Glomerular visceral epithelial cell (primary cell): Measurements from ENCODE around the gene RYR3.

Experiments
- DNase-seq: peaks from one replicate; pipeline ENCODE4 v3.0.0-alpha.2; 2016; ENCODE audit errors: extremely low spot score

RYR3 gene

DNA sequence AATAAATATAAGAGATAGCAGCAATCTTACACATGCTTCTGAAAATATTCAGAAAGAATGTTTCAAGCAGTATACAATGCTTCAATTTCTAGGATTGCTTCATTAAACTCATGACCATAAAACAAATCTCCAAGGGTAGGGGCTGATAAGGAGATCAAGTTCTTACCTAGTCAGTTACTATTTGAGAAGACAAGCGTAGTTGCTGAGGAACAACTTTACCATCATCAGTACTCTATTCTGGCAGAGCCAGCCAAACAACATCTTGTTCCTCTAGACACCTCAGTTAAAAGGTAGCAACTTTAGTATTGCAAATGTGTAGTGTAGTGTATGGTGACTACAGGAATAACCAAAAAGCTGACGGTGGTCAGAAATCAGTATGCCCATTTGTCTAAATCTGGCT lies 572.2 kb downstream of the RYR3 start:
- DNase-seq: no peak

DNA sequence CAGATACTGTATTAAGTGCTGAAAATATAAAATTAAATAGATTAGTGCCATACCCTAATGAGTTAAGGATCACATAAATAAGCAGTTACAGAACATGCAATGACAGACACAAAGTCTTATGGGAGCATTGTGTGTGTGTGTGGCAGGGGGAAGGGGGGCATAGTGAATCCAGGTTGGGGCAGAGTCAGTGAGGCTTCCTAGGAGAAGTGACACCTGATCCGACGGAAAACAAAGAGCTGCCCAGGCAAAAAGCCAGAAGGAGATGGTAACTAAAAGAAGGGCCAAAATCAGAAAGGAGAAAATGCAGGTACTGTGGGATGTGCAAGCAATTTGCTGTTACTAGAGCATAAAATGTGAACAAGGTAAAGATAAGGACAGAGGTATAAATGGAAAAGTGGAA lies 577.4 kb downstream of the RYR3 start:
- DNase-seq: no peak

DNA sequence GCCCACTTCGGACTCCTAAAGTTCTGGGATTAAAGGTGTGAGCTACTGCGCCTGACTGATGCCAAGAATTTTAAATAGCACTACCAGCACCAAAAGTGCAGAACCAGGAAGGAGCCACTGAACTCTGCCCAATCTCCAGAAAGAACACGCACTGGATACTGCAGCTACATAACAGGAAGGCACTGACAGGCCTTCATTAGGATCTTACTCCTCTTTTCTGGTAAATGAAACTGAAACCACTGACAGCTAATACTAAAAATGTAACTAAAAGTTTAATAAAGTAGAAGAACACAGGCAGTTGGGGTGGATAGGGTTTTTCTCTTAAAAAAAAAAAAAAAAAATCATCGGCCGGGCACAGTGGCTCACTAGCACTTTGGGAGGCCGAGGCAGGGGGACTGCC lies 583.4 kb downstream of the RYR3 start:
- DNase-seq: no peak

DNA sequence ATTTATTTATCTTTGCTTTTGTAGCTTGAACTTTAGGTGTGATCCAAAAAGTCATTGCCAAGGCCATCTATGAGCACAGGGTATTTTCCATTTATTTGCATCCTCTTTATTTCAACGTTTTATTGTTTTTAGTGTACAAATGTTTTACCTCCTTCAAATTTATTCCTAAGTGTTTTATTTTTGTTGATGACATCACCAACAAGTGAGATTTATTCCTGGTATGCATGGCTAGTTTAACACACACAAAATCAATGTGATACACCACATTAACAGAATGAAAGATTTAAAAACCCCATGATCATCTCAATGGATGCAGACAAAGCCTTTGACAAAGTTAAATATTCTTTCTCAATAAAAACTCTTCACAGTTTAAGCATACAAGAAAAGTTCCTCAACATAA lies 591.3 kb downstream of the RYR3 start:
- no peak for DNase-seq

DNA sequence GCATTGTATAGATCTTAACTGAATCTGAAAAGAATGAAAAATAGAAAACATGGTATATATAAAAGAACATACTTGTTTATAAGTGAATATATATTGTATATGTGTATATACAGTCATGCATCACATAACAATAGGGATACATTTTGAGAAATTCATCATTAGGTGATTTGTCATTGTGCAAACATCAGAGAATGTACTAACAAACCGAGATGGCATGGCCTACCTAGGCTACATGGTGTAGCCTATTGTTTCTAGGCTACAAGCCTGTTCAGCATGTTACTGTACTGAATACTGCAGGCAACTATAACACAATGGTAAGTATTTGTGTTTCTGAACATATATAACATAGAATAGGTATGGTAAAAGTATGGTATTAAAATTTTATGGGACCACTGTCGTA lies 592.9 kb downstream of the RYR3 start:
- no peak for DNase-seq

DNA sequence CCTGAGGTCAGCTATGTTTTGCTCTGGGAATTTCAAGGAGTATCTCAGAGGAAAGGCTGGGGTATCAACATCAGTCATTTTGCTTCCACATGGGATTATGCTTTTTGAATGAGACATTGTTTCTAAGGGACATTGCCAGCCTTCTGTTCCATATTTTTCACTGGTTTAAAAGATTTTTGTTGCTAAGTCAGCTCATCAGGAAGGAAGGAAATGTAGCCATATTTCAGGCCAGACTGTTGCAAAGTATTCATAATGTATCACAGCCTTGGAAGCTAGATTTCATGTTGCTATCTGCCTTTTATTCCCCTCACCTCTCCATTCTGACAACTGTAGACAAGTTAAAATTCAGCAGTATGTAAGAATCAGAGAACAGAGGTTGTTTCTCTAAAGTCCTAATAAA lies 596.6 kb downstream of the RYR3 start:
- no peak for DNase-seq

DNA sequence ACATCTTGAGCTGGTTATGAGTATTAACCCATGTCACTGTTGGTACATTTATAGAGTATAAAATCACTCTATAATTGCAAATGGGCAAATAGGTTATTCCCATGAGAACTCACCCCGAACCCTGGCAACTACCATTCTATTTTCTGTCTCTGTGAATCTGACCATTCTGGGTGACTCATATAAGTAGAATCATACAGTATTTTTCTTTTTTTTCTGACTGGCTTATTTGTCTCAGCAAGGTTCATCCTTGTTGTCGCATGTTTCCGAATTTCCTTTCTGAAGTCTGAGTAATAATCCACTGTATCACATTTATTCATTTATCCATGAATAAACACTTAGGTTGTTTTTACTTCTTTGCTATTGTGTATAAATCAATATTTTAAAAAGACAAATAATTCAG lies 597.6 kb downstream of the RYR3 start:
- no peak for DNase-seq

DNA sequence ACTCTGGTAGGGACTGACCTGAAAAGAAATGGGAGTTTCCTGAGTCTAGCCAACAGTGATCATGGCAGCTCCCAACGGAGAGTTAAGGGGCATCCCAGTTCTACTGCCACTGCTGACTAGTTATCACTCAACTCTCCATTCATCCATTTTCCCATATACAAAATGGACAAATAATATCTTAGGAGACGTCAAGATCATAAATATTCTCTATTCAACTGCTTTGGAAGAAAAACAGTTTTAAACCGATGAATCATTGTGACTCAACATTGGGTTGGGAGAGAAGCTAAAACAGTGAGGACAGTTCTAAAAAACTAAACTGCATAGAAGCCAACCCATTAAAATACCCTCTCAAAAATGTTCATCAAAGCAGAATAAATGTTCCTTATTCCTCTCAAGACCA lies 600.0 kb downstream of the RYR3 start:
- DNase-seq: no peak

DNA sequence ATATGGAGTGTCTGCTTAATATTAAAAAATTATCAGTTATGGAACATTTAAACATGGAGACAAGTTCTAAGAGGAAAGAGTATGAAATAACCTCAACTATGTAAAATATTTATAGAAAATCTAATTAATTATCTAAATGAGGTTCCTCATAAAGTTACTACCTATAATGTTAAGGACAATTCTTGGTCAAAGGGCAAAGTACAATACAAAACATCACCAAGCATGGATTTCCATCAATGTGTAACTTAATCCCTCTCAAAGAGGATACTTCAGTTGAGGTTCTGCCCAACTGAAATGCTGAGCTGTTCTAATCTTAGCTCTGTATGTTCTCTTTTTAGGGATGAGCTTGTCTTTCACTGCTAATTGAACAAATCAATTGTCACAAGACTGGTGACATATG lies 601.6 kb downstream of the RYR3 start:
- no peak for DNase-seq

DNA sequence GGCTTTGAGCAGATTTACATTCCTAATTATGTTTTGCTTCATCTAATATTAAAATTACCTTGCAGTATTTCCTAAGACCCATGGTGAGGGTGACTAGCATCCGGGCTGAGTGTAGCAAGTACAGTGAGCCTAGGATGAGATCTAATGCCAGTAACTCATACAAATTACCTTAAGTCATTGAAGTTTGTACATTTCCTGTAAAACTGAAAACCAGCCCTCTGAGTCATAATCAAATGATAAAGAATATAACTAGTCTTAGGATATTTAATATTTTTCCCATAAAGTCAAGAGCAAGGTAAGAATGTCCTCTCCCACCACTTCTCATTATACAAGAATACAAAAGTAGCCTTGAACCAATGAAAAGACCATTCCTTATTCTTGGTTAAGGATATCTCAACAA lies 602.7 kb downstream of the RYR3 start:
- no peak for DNase-seq
